GM12878 (cell line): ENCODE results near the gene PPP1R2. TPM values are rescaled to one million over a fixed set of nuclear protein-coding genes. Genes with fewer than 3 reads are reported as not detected.
"Not testable (repeated sequence)": the region's sequence is repeated elsewhere in the genome, so short reads cannot be mapped to it uniquely, and the experiment has no call there.

Experiments used
- ATAC-seq: fragments of 200-7000 bp; cut with Tn5 transposase; 3 replicates; pipeline ENCODE4 v1.9.1; 2020; ENCODE audit warnings: mild to moderate bottlenecking, moderate library complexity
- BruUV-seq: library from RNA; stranded (reverse); fragments of 400-500 nt; replicated peaks from 2 replicates; lab custom pipeline; 2021; lab: Mats Ljungman, UMichigan
- CTCF ChIA-PET: fragments of 300-600 bp; sonication (Branson Sonifier 250); formaldehyde crosslinking; extraction: SDS; loops from one replicate; lab custom pipeline; 2021; ENCODE audit warnings: inconsistent platforms; lab: Yijun Ruan, JAX
- POLR2A ChIA-PET: fragments of 350-600 bp; formaldehyde crosslinking; extraction: SDS; loops from one replicate; lab custom pipeline; 2021; ENCODE audit warnings: inconsistent platforms; lab: Charles Lee
- RAD21 ChIA-PET: fragments of 300-600 bp; sonication (Branson Sonifier 250); formaldehyde crosslinking; loops from one replicate; lab custom pipeline; 2023; ENCODE audit warnings: antibody characterized with exemption; ENCODE audit not compliant: unreplicated experiment; lab: Charles Lee
- SMC1A ChIA-PET: fragments of 300-600 bp; sonication (Branson Sonifier 250); formaldehyde crosslinking; loops from one replicate; lab custom pipeline; 2023; ENCODE audit not compliant: unreplicated experiment, uncharacterized antibody; lab: Charles Lee
- DNase-seq: peaks from one replicate; pipeline ENCODE4 v3.0.0-alpha.2; 2011; ENCODE audit warnings: low read depth, low spot score
- FAIRE-seq: peaks from 3 replicates; lab custom pipeline; 2011; peaks lifted over from hg19 to GRCh38; lab: Jason Lieb, UNC
- H2AFZ ChIP-seq: 2 replicates; pipeline ENCODE4 v1.6.0; 2011; ENCODE audit warnings: low read depth, low read length, control low read depth; ENCODE audit not compliant: control insufficient read depth
- H3K27ac ChIP-seq: 2 replicates; pipeline ENCODE4 v1.5.1; 2011; ENCODE audit warnings: control low read depth; ENCODE audit not compliant: control insufficient read depth, insufficient read depth
- H3K27me3 ChIP-seq, 2 experiments: replicated peaks in 1 of 2; 2 replicates each; pipeline versions ENCODE4 v1.6.0 to v1.6.1; 2011; ENCODE audit warnings: low read length in 1 of 2; ENCODE audit not compliant: control insufficient read depth in 2 of 2, insufficient read depth in 2 of 2
- H3K36me3 ChIP-seq, 2 experiments: 2 replicates each; pipeline ENCODE4 v1.5.1; 2011; ENCODE audit warnings: low read length in 1 of 2; ENCODE audit not compliant: control insufficient read depth in 2 of 2, insufficient read depth in 2 of 2
- H3K4me1 ChIP-seq: 2 replicates; pipeline ENCODE4 v1.6.1; 2011; ENCODE audit warnings: mild to moderate bottlenecking, low read length, moderate library complexity, mixed read lengths; ENCODE audit not compliant: control insufficient read depth, insufficient read depth
- H3K4me2 ChIP-seq: 2 replicates; pipeline ENCODE4 v1.6.0; 2011; ENCODE audit warnings: control low read depth; ENCODE audit not compliant: control insufficient read depth, insufficient read depth
- H3K4me3 ChIP-seq: fragments of 200-600 bp; sonication (generic); 2 replicates; pipeline ENCODE4 v1.5.1; 2016
- H3K79me2 ChIP-seq: 2 replicates; pipeline ENCODE4 v1.6.0; 2011; ENCODE audit warnings: low read length; ENCODE audit not compliant: control insufficient read depth, insufficient read depth
- H3K9ac ChIP-seq: 2 replicates; pipeline ENCODE4 v1.8.0; 2011; ENCODE audit warnings: low read length, control low read depth, mixed read lengths; ENCODE audit not compliant: control insufficient read depth, insufficient read depth
- H3K9me3 ChIP-seq: replicated peaks from 3 replicates; pipeline ENCODE4 v1.5.1; 2011; ENCODE audit warnings: mild to moderate bottlenecking, low read length; ENCODE audit not compliant: control insufficient read depth, insufficient read depth
- H4K20me1 ChIP-seq: 2 replicates; pipeline ENCODE4 v1.6.0; 2011; ENCODE audit not compliant: control insufficient read depth, insufficient read depth
- BACH1 ChIP-seq: fragments of 450-650 bp; IDR thresholded peaks from 2 replicates; pipeline ENCODE4 v1.6.1; 2017; ENCODE audit warnings: mild to moderate bottlenecking, borderline replicate concordance
- CBX3 ChIP-seq: fragments of 200-600 bp; sonication (generic); IDR thresholded peaks from 2 replicates; pipeline ENCODE4 v1.6.1; 2016; ENCODE audit warnings: low read depth, borderline replicate concordance
- FOXK2 ChIP-seq: fragments of 450-650 bp; IDR thresholded peaks from 2 replicates; pipeline ENCODE4 v1.6.1; 2017; ENCODE audit warnings: mild to moderate bottlenecking, moderate library complexity
- LARP7 ChIP-seq: fragments of 450-650 bp; IDR thresholded peaks from 2 replicates; pipeline ENCODE4 v1.6.1; 2017; ENCODE audit warnings: mild to moderate bottlenecking
- POLR2A ChIP-seq: IDR thresholded peaks from 2 replicates; pipeline ENCODE4 v1.6.1; 2011; ENCODE audit warnings: low read depth, mild to moderate bottlenecking, low read length
- STAT1 ChIP-seq: fragments of 450-650 bp; conservative IDR thresholded peaks from 2 replicates; pipeline ENCODE4 v1.6.1; 2014; ENCODE audit warnings: antibody characterized with exemption, mild to moderate bottlenecking
- SUZ12 ChIP-seq: fragments of 200-600 bp; sonication (generic); IDR thresholded peaks from one replicate; pipeline ENCODE4 v1.6.1; 2018; ENCODE audit warnings: antibody characterized with exemption, mild to moderate bottlenecking; ENCODE audit not compliant: unreplicated experiment
- WGBS: methylation state at CpG from one replicate; pipeline ENCODE4 v1.1.6; 2016; ENCODE audit warnings: low lambda C conversion rate; ENCODE audit not compliant: insufficient replicate concordance, insufficient coverage; ENCODE audit errors: missing lambda C conversion rate; 5-methylcytosine and 5-hydroxymethylcytosine counted together
- in situ Hi-C: fragments of 300-500 bp; cut with MboI; formaldehyde crosslinking; loops from 9 replicates; pipeline ENCODE4 v1.14.3; 2018; ENCODE audit warnings: mixed read lengths
- intact Hi-C: fragments of 100-400 bp; cut with micrococcal nuclease; formaldehyde crosslinking; loops from one replicate; pipeline ENCODE4 v1.14.2; 2022; ENCODE audit not compliant: unreplicated experiment
- polyA plus RNA-seq, 11 experiments: library from polyadenylated mRNA; depleted of rRNA in 4 of 11; unstranded in 6 of 11; stranded (reverse) in 5 of 11; fragments of >200 nt; fragmentation: Nextera tagmentation in 4 of 11; fragmentation: Illumina TruSeq in 1 of 11; extraction: Ambion mirVana in 4 of 11; extraction: Trizol in 1 of 11; gene quantifications; 1 replicate in 1 of 11; 2 replicates in 10 of 11; pipeline versions ENCODE4 v1.2.1 to v1.2.3, GENCODE V29; 2011 to 2016; ENCODE audit warnings: inconsistent platforms in 2 of 11, missing spikeins in 2 of 11, low read depth in 1 of 11
- total RNA-seq, 4 experiments: library from RNA; depleted of rRNA in 3 of 4; stranded (reverse); fragments of >200 nt in 3 of 4; fragmentation: Illumina TruSeq in 1 of 4; extraction: Trizol in 1 of 4; gene quantifications; 2 replicates each; pipeline versions ENCODE4 v1.2.1 to v1.2.3, GENCODE V29; 2013 to 2021
- TF ChIP-seq, protein P1 (sequence below): fragments of 450-650 bp; IDR thresholded peaks from 2 replicates; pipeline ENCODE4 v1.6.1; 2017; ENCODE audit warnings: mild to moderate bottlenecking, moderate library complexity
- TF ChIP-seq, protein P2 (sequence below): fragments of 450-650 bp; formaldehyde crosslinking; IDR thresholded peaks from 2 replicates; pipeline ENCODE4 v1.5.0; 2022; ENCODE audit warnings: mild to moderate bottlenecking, missing genetic modification characterization
- TF ChIP-seq, protein P3 (sequence below): IDR thresholded peaks from 2 replicates; pipeline ENCODE4 v1.6.1; 2012; ENCODE audit warnings: low read depth, low read length, improper control_type of control experiment

Gene PPP1R2
- total and polyA plus RNA-seq, 10 of the 15 experiments (the other 5 are each of a cell fraction or from before 2014, with no cell fraction given): 10.5 to 116 (median 46.9) TPM

DNA sequence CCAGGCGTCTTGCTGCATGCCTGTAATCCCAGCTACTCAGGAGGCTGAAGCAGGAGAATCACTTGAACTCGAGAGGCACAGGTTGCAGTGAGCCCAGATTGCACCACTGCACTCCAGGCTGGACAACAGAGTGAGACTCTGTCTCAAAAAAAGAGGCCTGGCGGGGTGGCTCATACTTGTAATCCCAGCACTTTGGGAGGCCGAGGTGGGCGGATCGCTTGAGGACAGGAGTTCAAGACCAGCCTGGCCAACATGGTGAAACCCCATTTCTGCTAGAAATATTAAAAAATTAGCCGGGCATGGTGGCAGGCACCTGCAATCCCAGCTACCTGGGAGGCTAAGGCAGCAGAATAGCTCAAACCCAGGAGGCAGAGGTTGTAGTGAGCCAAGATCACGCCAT lies 68.0 kb downstream of the PPP1R2 start:
- FAIRE-seq, H3K4me2 ChIP-seq, H3K27ac ChIP-seq, H3K36me3 ChIP-seq, H2AFZ ChIP-seq, H3K4me3 ChIP-seq, H3K9ac ChIP-seq, CTCF ChIA-PET, H4K20me1 ChIP-seq, in situ Hi-C loops, POLR2A ChIA-PET, DNase-seq, H3K4me1 ChIP-seq, ATAC-seq, BruUV-seq, H3K9me3 ChIP-seq, SMC1A ChIA-PET, H3K79me2 ChIP-seq, RAD21 ChIA-PET, intact Hi-C loops, H3K27me3 ChIP-seq: not testable (repeated sequence)
- 63% methylated on average over 8 of the region's 8 CpGs for WGBS

DNA sequence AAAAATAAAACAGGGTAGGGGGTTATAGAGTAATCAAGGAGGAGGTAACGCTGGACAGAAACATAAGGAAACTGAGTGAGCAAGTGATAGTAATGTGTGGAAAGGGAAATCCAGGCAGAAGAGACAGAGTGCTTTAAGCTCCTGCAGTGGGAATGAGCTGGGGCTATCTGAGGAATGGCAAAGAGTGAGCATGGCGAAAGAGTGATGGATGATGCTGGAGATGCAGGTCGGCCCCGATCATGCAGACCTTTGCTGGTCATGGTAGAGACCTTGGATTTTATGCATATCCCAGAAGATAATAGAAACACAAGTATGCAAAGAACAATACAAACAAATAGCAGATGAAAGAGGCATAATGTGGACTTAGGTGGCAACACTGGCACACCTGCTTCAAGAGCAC lies 74.3 kb downstream of the PPP1R2 start:
- intact Hi-C loops: no loop called here
- Histone ChIP-seq H3K4me3 (no peak overlapping the region), H2AFZ (no peak overlapping the region), H3K79me2 (no peaks in the 10 kb centered on the region), H3K27ac (no peak overlapping the region), H3K9me3 (peaks cover 6% of the 10 kb centered on the region; the same call in 2 of the 3 replicates), H3K36me3 (no peaks in the 10 kb centered on the region), H4K20me1 (no peaks in the 10 kb centered on the region), H3K27me3 (no peaks in the 10 kb centered on the region), H3K4me1 (no peaks in the 10 kb centered on the region), H3K9ac (no peak overlapping the region), H3K4me2 (no peak overlapping the region)
- 48% methylated on average over 4 of the region's 4 CpGs for WGBS
- CTCF ChIA-PET: no interaction called here
- DNase-seq: no peak
- BruUV-seq: no TSS peak
- RAD21 ChIA-PET: no interaction called here
- no peak for ATAC-seq
- in situ Hi-C loops: loop anchor here (10.0 kb wide), 1 partner anchor 46 kb away; no protein-coding TSS in a partner anchor
- POLR2A ChIA-PET: no interaction called here
- FAIRE-seq: no peak
- SMC1A ChIA-PET: no interaction called here
- TF ChIP-seq SUZ12 (no peak), CBX3 (no peak), BACH1 (no peak), FOXK2 (no peak), POLR2A (no peak), LARP7 (no peak), STAT1 (no peak)
- TF ChIP-seq, protein P1, sequence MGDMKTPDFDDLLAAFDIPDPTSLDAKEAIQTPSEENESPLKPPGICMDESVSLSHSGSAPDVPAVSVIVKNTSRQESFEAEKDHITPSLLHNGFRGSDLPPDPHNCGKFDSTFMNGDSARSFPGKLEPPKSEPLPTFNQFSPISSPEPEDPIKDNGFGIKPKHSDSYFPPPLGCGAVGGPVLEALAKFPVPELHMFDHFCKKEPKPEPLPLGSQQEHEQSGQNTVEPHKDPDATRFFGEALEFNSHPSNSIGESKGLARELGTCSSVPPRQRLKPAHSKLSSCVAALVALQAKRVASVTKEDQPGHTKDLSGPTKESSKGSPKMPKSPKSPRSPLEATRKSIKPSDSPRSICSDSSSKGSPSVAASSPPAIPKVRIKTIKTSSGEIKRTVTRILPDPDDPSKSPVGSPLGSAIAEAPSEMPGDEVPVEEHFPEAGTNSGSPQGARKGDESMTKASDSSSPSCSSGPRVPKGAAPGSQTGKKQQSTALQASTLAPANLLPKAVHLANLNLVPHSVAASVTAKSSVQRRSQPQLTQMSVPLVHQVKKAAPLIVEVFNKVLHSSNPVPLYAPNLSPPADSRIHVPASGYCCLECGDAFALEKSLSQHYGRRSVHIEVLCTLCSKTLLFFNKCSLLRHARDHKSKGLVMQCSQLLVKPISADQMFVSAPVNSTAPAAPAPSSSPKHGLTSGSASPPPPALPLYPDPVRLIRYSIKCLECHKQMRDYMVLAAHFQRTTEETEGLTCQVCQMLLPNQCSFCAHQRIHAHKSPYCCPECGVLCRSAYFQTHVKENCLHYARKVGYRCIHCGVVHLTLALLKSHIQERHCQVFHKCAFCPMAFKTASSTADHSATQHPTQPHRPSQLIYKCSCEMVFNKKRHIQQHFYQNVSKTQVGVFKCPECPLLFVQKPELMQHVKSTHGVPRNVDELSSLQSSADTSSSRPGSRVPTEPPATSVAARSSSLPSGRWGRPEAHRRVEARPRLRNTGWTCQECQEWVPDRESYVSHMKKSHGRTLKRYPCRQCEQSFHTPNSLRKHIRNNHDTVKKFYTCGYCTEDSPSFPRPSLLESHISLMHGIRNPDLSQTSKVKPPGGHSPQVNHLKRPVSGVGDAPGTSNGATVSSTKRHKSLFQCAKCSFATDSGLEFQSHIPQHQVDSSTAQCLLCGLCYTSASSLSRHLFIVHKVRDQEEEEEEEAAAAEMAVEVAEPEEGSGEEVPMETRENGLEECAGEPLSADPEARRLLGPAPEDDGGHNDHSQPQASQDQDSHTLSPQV: no peak
- TF ChIP-seq, protein P2, sequence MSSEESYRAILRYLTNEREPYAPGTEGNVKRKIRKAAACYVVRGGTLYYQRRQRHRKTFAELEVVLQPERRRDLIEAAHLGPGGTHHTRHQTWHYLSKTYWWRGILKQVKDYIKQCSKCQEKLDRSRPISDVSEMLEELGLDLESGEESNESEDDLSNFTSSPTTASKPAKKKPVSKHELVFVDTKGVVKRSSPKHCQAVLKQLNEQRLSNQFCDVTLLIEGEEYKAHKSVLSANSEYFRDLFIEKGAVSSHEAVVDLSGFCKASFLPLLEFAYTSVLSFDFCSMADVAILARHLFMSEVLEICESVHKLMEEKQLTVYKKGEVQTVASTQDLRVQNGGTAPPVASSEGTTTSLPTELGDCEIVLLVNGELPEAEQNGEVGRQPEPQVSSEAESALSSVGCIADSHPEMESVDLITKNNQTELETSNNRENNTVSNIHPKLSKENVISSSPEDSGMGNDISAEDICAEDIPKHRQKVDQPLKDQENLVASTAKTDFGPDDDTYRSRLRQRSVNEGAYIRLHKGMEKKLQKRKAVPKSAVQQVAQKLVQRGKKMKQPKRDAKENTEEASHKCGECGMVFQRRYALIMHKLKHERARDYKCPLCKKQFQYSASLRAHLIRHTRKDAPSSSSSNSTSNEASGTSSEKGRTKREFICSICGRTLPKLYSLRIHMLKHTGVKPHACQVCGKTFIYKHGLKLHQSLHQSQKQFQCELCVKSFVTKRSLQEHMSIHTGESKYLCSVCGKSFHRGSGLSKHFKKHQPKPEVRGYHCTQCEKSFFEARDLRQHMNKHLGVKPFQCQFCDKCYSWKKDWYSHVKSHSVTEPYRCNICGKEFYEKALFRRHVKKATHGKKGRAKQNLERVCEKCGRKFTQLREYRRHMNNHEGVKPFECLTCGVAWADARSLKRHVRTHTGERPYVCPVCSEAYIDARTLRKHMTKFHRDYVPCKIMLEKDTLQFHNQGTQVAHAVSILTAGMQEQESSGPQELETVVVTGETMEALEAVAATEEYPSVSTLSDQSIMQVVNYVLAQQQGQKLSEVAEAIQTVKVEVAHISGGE (CRISPR knock-in tag): no peak
- TF ChIP-seq, protein P3, sequence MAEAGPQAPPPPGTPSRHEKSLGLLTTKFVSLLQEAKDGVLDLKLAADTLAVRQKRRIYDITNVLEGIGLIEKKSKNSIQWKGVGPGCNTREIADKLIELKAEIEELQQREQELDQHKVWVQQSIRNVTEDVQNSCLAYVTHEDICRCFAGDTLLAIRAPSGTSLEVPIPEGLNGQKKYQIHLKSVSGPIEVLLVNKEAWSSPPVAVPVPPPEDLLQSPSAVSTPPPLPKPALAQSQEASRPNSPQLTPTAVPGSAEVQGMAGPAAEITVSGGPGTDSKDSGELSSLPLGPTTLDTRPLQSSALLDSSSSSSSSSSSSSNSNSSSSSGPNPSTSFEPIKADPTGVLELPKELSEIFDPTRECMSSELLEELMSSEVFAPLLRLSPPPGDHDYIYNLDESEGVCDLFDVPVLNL: no peak
